Ishikawa (cell line): ENCODE measurements around the gene ITPRIPL2.

Experiments used
- CEBPB ChIP-seq: IDR thresholded peaks from 2 replicates; pipeline ENCODE4 v1.6.1; 2012
- CREB1 ChIP-seq: IDR thresholded peaks from 2 replicates; pipeline ENCODE4 v1.6.1; 2012; ENCODE audit warnings: low read depth
- EGR1 ChIP-seq: IDR thresholded peaks from 2 replicates; pipeline ENCODE4 v1.6.1; 2012
- EP300 ChIP-seq: IDR thresholded peaks from 2 replicates; pipeline ENCODE4 v1.6.1; 2012; ENCODE audit warnings: borderline replicate concordance
- FOXM1 ChIP-seq: IDR thresholded peaks from 2 replicates; pipeline ENCODE4 v1.6.1; 2012; ENCODE audit warnings: low read depth, borderline replicate concordance
- MAX ChIP-seq: IDR thresholded peaks from 2 replicates; pipeline ENCODE4 v1.6.1; 2012
- NFIC ChIP-seq: IDR thresholded peaks from 2 replicates; pipeline ENCODE4 v1.6.1; 2012
- RAD21 ChIP-seq: IDR thresholded peaks from 2 replicates; pipeline ENCODE4 v1.6.1; 2012; ENCODE audit warnings: low read depth
- REST ChIP-seq: IDR thresholded peaks from 2 replicates; pipeline ENCODE4 v1.6.1; 2012; ENCODE audit warnings: low read depth, mild to moderate bottlenecking
- TAF1 ChIP-seq: IDR thresholded peaks from 2 replicates; pipeline ENCODE4 v1.6.1; 2012; ENCODE audit warnings: low read depth, mild to moderate bottlenecking
- TCF12 ChIP-seq: IDR thresholded peaks from 2 replicates; pipeline ENCODE4 v1.6.1; 2012; ENCODE audit warnings: low read depth
- TEAD4 ChIP-seq: IDR thresholded peaks from 2 replicates; pipeline ENCODE4 v1.6.1; 2012
- USF1 ChIP-seq: IDR thresholded peaks from 2 replicates; pipeline ENCODE4 v1.6.1; 2012
- YY1 ChIP-seq: IDR thresholded peaks from 2 replicates; pipeline ENCODE4 v1.6.1; 2012; ENCODE audit warnings: low read depth
- ZBTB7A ChIP-seq: IDR thresholded peaks from 2 replicates; pipeline ENCODE4 v1.6.1; 2012; ENCODE audit warnings: low read depth

The ITPRIPL2 gene

GRCh38 chr16:19164285-19164684, 50.5 kb downstream of the ITPRIPL2 start:
- TF ChIP-seq REST (no peak), CEBPB (no peak), EGR1 (no peak), ZBTB7A (no peak), RAD21 (no peak), YY1 (no peak), TAF1 (no peak), TEAD4 (no peak), MAX (no peak), USF1 (no peak), TCF12 (no peak), EP300 (no peak), FOXM1 (no peak), CREB1 (no peak), NFIC (no peak)

- TF ChIP-seq MAX (no peak), REST (no peak), YY1 (no peak), RAD21 (no peak), TAF1 (no peak), CREB1 (no peak), USF1 (no peak), CEBPB (no peak), NFIC (no peak)
These were observed 51.3 kb downstream of the ITPRIPL2 start for GRCh38 chr16:19165101-19165500.

- TF ChIP-seq CREB1: no peak
- no peak for TF ChIP-seq MAX
- TF ChIP-seq RAD21: peak; percentile 36; the same call in 1 of the 2 replicates
- TF ChIP-seq REST: no peak
- no peak for TF ChIP-seq TCF12
- no peak for TF ChIP-seq ZBTB7A
These were observed 52.7 kb downstream of the ITPRIPL2 start for GRCh38 chr16:19166500-19166899.

GRCh38 chr16:19167710-19168370, 54.1 kb downstream of the ITPRIPL2 start, which contains the start of gene SYT17:
Gene SYT17, plus strand, starts transcription at chr16:19168240. Its CDS starts 407 bp downstream, at chr16:19168647.
- peak; percentile 89 for TF ChIP-seq MAX
- TF ChIP-seq CEBPB: no peak
- TF ChIP-seq TCF12: no peak
- peak; percentile 81 for TF ChIP-seq RAD21
- TF ChIP-seq EGR1: peak; percentile 26; the same call in 1 of the 2 replicates
- TF ChIP-seq CREB1: no peak
- TF ChIP-seq EP300: no peak
- TF ChIP-seq REST: no peak
- TF ChIP-seq ZBTB7A: peak; percentile 94
